Skeletal muscle satellite cell (primary cell): ENCODE results near the gene GPHA2.

Experiments used
- H3K27me3 ChIP-seq: 2 replicates; pipeline ENCODE4 v1.7.0; 2013; ENCODE audit warnings: low read length; ENCODE audit not compliant: control insufficient read depth, insufficient read depth
- H3K36me3 ChIP-seq: 2 replicates; pipeline ENCODE4 v1.7.0; 2013; ENCODE audit warnings: mild to moderate bottlenecking, control low read depth, low read length; ENCODE audit not compliant: insufficient read depth
- H3K4me1 ChIP-seq: 2 replicates; pipeline ENCODE4 v1.7.0; 2013; ENCODE audit warnings: low read length; ENCODE audit not compliant: control insufficient read depth, insufficient read depth
- H3K4me2 ChIP-seq: 2 replicates; pipeline ENCODE4 v1.7.0; 2013; ENCODE audit warnings: mild to moderate bottlenecking, low read length
- H3K4me3 ChIP-seq: 2 replicates; pipeline ENCODE4 v1.7.0; 2013; ENCODE audit warnings: low read length
- H3K9ac ChIP-seq: 2 replicates; pipeline ENCODE4 v1.7.0; 2013; ENCODE audit warnings: mild to moderate bottlenecking, low read depth, low read length, moderate library complexity
- H3K9me3 ChIP-seq: replicated peaks from 2 replicates; pipeline ENCODE4 v1.7.0; 2013; ENCODE audit warnings: mild to moderate bottlenecking, control low read depth, low read length

GPHA2 gene

DNA sequence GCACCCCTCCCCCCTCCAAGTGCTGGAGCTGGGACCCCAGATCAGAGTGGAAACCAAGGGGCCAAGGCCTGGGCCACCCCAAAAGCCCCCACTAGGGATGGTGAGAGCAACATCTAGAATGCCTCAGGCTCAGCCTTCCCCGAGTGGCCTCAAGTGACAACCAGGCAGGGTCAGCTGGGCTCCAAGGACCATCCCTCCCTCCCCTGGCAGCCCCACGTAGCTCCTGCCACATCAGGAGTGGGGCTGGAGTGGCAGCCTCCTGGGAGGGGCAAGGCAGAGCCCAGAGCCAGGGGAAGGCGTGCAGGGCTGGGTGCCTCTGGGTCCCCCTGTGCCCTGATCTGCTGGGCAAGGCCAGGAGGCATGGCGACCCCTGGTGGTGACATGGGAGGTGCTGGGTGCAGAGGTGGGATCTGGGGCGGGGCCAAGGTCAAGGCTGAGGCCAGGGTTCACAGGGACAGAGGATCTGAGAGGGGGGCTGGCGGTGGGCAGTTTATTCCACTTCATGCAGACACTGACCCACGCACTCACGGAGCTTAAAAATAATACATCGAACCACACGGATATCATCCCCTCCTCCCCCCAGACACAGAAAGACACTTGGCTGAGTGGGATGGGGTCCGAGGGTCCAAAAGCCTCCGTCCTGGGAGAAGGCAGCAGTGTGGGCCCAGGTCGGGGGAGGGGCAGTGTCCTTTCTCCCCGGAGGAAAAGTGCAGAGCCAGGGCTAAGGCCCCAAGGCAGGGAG lies 41.5 kb downstream of the GPHA2 start:
- H3K4me2 ChIP-seq, result no peak overlapping the region
- peaks cover 26% of the 10 kb centered on the region for H3K36me3 ChIP-seq
- H3K4me1 ChIP-seq, result no peaks in the 10 kb centered on the region
- H3K9ac ChIP-seq, result no peak overlapping the region
- no peaks in the 10 kb centered on the region for H3K9me3 ChIP-seq
- H3K4me3 ChIP-seq, result no peak overlapping the region
- no peaks in the 10 kb centered on the region for H3K27me3 ChIP-seq

DNA sequence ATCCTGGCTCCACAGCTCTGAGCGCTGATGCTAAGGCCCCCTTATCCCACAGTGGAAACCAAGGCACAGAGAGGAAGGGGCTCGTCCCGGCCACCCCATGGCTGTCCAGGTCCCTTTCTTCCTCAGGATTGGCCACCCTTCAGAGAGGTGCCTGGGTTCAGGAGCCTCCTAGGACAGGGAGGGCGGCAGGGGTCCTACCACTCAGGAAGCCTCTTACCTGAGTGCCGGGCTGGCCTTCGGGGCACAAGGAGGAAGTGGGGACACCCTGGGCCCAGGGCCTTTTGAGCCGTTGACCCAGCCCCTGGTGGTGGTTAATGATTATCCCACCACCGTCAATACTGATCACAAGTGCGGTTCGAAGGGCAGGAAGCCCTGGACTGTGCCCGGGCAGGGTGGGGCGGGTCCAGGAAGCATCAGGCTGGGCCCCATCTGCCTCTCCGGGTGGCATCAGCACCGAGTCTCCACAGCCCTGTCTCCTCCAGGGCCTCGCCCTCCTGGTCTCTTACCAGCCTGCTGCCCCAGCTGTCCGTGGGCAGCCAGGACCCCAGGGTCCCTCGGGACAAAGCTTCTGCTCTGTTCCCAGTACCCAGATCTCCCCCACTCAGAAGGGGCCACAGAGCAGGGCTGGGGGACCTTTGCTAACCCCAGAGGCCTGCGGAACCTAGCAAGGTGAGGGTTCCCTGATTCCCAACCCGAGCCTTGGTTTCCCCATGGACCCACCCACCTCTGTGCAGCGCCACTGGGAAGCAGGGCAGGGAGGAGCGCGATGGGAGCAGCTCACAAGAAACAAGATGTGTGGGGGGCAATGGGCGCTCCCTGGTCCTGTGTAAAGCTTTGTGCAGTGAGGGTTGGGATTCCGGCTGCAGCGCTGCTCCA lies 42.3 kb downstream of the GPHA2 start:
- Histone ChIP-seq H3K27me3 (no peaks in the 10 kb centered on the region), H3K9me3 (no peaks in the 10 kb centered on the region), H3K4me2 (no peak overlapping the region), H3K4me1 (no peaks in the 10 kb centered on the region), H3K4me3 (no peak overlapping the region), H3K36me3 (peaks cover 26% of the 10 kb centered on the region), H3K9ac (no peak overlapping the region)

DNA sequence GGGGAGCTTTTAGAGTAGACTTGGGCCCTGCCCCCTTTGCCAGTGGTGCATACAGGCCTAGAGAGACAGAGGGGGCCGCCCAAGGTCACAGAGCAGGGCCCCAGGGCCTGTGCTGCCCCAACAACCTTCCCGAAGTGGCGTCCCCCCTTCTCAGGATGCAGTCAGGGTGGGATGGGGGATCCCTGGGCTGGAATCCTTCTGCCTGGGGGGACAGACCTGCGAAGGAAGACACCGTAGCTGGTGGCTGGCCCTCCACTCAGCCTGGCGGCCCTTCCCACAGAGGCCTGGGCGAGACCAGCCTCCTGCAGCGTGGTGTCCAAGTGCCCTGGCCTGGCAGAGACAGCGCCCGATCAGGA lies 42.9 kb downstream of the GPHA2 start:
- Histone ChIP-seq H3K4me3 (no peak overlapping the region), H3K27me3 (no peaks in the 10 kb centered on the region), H3K9ac (no peak overlapping the region), H3K4me2 (no peak overlapping the region), H3K36me3 (peaks cover 26% of the 10 kb centered on the region), H3K9me3 (no peaks in the 10 kb centered on the region), H3K4me1 (peaks cover 5% of the 10 kb centered on the region)

DNA sequence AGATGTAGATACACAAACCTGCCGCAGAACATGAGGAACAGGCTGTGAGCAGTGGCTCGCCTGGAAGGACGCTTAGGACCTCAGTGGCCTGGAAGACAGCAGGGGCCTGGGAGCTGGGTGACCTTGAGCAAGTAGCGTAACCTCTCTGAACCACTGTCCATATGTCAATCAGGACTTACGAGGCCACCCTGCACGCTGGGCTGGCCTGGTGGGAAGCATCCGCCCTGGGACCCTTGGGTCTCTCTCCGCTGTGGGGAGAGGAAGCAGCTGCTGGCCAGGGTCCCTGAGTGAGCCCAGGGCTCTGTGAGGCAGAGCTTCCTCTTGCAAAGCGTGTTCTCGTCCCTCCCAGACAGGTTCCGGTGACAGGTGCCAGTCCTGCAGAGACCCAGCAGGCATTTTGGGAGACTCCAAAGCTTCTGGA lies 43.3 kb downstream of the GPHA2 start:
- peaks cover 5% of the 10 kb centered on the region for H3K4me1 ChIP-seq
- H3K4me2 ChIP-seq, result no peak overlapping the region
- no peak overlapping the region for H3K4me3 ChIP-seq
- no peak overlapping the region for H3K9ac ChIP-seq
- H3K9me3 ChIP-seq, result no peaks in the 10 kb centered on the region
- peaks cover 26% of the 10 kb centered on the region for H3K36me3 ChIP-seq
- H3K27me3 ChIP-seq, result no peaks in the 10 kb centered on the region

DNA sequence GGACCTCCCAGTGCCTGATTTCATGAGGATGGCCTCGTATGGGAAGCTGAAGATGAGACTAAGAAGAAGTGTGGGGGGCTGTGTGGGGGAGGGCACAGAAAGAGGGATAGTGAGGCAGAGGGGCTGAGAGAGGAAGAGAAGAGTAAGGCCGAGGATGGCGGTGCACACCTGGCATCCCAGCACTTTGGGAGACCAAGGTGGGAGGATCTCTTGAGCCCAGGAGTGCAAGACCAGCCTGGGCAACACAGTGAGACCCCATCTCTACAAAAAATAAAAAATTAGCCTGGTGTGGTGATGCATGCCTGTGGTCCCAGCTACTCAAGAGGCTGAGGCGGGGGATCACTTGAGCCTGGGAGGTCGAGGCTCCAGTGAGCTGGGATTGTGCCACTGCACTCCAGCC lies 43.8 kb downstream of the GPHA2 start:
- Histone ChIP-seq H3K4me2 (no peak overlapping the region), H3K4me1 (peaks cover 5% of the 10 kb centered on the region), H3K9ac (no peak overlapping the region), H3K36me3 (peaks cover 22% of the 10 kb centered on the region), H3K4me3 (no peak overlapping the region), H3K9me3 (no peaks in the 10 kb centered on the region), H3K27me3 (no peaks in the 10 kb centered on the region)

DNA sequence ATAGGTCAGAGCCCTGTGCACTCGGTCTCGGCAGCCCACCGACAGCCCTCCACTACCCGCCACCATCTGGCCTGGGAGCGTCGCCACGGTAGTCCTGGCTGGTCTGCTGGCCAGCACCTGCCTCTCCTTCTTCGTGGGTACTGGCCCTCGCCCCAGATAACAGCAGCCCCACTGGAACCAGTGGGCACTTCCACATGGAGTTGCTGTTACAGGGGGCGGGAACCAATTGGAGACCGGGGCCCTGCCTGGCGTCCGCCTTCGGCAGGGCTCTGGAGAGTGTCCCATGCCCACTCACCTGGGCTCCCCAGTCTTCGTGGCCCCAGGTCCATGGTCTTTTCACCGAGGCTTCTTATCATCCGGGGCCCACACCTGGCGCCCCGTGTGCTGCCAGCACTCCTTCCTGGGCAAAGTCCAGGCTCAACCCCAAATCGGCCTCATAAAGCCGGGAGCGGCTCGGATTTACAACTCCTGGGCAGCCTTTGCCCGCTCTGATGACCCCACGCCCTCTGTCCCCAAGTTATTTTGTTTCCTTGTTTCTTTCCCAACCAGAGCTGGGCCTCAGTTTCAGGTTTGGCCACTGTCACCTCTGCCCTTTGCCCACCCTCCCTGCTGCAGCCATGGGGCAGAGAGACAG lies 44.4 kb downstream of the GPHA2 start:
- Histone ChIP-seq H3K27me3 (no peaks in the 10 kb centered on the region), H3K9ac (no peak overlapping the region), H3K36me3 (peaks cover 17% of the 10 kb centered on the region), H3K4me3 (no peak overlapping the region), H3K9me3 (no peaks in the 10 kb centered on the region), H3K4me2 (no peak overlapping the region), H3K4me1 (peaks cover 5% of the 10 kb centered on the region)

DNA sequence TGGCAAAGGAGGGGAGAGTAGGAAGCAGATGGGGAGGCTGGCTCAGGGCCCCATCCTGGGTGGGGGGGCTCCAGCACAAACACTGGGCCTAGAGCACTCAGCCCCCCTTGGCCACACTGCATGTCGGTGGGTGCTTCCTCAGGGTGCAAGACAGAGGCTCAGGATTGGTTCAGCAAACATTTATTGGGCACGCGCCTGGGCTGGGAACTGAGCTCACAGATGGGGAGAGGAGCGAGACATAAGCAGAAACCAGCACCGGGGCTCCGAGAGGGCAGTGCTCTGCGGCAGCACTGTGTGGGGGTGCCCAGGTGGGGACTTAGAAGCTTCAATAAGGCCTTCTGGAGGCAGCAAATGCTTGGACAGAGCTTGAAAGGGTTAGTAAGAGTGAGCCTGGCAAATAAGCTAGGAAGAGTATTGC lies 45.2 kb downstream of the GPHA2 start:
- H3K4me3 ChIP-seq, result no peak overlapping the region
- no peak overlapping the region for H3K4me2 ChIP-seq

DNA sequence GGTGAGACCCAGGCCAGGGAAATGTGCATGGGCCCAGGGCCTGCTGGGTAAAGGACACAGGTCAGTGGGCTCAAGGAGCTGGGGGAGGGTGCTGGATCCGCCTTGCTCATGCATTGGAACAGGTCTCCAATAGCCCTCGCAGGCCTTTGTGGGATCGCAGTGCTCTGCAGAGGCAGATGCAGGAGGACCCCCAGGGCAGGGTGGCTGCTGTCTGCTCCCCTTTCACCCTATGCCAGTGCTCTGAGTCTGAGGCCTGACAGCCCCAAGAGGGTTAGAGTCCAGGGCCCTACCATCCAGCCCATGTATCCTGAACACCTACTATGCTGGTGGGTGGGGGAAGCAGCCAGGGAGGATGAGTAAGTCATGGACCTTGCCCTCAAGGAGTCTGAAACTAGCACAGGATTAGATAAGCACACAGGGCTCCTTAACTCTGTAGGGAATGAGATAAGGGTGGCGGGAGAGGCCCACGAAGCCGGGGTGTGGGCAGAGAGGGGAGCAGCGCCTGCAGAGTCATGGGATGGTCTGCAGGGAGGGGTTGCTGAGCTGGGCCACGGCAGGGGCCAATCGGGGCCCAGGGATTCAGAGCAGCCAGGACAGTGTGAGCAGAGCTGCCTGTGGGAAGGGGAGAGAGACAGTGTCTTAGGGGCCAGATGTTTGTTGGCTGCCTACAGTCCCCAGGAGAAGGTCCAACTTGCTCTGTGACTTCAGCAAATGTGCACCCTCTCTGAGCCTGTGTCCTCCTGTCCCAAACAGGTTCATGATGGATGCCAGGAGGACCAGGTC lies 46.8 kb downstream of the GPHA2 start:
- H3K36me3 ChIP-seq, result no peaks in the 10 kb centered on the region
- no peak overlapping the region for H3K9ac ChIP-seq
- H3K4me1 ChIP-seq, result peaks cover 18% of the 10 kb centered on the region
- no peaks in the 10 kb centered on the region for H3K9me3 ChIP-seq
- no peaks in the 10 kb centered on the region for H3K27me3 ChIP-seq
- no peak overlapping the region for H3K4me3 ChIP-seq
- H3K4me2 ChIP-seq, result no peak overlapping the region

More for the DNA sequence above, 45.2 kb downstream of the GPHA2 start:
- Histone ChIP-seq H3K27me3 (no peaks in the 10 kb centered on the region), H3K36me3 (peaks cover 10% of the 10 kb centered on the region), H3K9ac (no peak overlapping the region), H3K4me1 (peaks cover 13% of the 10 kb centered on the region), H3K9me3 (no peaks in the 10 kb centered on the region)

DNA sequence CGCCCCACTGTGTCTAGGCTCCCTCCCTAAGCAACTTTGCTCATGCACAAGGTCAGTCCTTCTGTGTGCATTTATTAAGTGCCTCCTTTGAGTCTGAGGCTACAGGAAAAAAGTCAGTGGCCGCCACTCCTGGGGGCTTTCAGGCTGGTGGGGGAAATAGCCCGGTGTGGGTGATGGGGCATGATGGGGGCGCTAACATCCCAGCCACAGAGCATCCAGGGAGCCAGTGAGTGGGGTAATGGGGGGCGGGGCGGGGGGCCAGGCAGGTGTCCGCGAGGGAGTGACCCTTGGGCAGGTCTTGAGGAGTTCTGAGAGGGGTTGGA lies 47.3 kb downstream of the GPHA2 start:
- Histone ChIP-seq H3K4me1 (peaks cover 18% of the 10 kb centered on the region), H3K4me3 (peak overlapping the region; percentile 57), H3K9ac (no peak overlapping the region), H3K9me3 (no peaks in the 10 kb centered on the region), H3K4me2 (peak overlapping the region; percentile 82), H3K36me3 (no peaks in the 10 kb centered on the region), H3K27me3 (no peaks in the 10 kb centered on the region)

DNA sequence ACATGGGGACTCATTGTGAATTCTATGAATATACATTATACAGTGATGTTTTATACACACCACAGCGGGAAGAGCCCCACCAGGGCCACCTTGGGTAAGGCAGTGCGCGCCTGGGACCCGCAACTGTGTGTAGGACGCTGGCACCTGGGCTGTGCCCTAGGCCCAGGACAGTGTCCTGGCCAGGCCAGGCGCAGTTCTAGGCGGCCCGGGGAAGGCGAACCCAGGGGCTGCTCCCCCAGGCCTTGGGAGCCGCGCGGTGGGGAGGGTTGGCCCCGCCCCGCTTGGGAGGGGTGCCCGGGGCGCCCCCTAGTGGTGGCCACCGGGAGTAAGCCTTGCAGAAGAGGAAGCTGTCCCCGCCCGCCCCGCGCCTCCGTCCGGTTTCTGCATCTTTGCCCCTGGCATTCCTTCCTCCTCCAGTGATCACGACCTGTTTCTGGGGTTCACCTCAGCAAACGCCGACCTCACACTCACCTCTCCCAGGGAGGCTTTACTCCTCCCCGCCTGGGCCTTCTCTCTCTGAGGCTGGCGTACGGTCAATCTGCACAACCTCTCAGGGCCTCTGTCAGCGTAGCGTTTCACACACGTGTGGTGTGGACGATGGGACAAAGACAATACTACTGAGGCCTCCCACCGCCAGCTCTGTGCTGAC lies 47.8 kb downstream of the GPHA2 start:
- H3K27me3 ChIP-seq, result no peaks in the 10 kb centered on the region
- H3K36me3 ChIP-seq, result no peaks in the 10 kb centered on the region
- H3K4me2 ChIP-seq, result peak overlapping the region; percentile 82
- H3K4me1 ChIP-seq, result peaks cover 18% of the 10 kb centered on the region
- peak overlapping the region; percentile 56 for H3K9ac ChIP-seq
- no peaks in the 10 kb centered on the region for H3K9me3 ChIP-seq
- H3K4me3 ChIP-seq, result peak overlapping the region; percentile 57
